ENCODE measurements around the gene TMEM88. TPM values are rescaled to one million over a fixed set of nuclear protein-coding genes. Genes with fewer than 3 reads are reported as not detected.
A peak's percentile ranks its signal among the peaks of the same experiment; 100 is the strongest.

Gene TMEM88
- total and polyA plus RNA-seq, 2 of the 13 experiments (the other 11 are each of a cell fraction or from before 2014, with no cell fraction given): 0.31 to 0.66 TPM

- TF ChIP-seq, protein P1, sequence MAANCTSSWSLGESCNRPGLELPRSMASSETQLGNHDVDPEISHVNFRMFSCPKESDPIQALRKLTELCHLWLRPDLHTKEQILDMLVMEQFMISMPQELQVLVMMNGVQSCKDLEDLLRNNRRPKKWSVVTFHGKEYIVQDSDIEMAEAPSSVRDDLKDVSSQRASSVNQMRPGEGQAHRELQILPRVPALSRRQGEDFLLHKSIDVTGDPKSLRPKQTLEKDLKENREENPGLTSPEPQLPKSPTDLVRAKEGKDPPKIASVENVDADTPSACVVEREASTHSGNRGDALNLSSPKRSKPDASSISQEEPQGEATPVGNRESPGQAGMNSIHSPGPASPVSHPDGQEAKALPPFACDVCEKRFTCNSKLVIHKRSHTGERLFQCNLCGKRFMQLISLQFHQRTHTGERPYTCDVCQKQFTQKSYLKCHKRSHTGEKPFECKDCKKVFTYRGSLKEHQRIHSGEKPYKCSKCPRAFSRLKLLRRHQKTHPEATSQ (CRISPR knock-in tag; IDR thresholded peaks at IDR 0.05; ENCODE audit: borderline replicate concordance): no peak; the same call in 1 of the 2 replicates
- TF ChIP-seq DMAP1 (CRISPR knock-in tag; IDR thresholded peaks at IDR 0.05): peak; percentile 93
- TF ChIP-seq ESRRA (CRISPR knock-in tag; IDR thresholded peaks at IDR 0.05; ENCODE audit: low read depth): peak; percentile 91
- TF ChIP-seq DNMT1 (CRISPR knock-in tag; IDR thresholded peaks at IDR 0.05): no peak
- no peak for TF ChIP-seq CC2D1A (CRISPR knock-in tag; IDR thresholded peaks at IDR 0.05)
- TF ChIP-seq FOXJ3 (CRISPR knock-in tag; IDR thresholded peaks at IDR 0.05; ENCODE audit: borderline replicate concordance): no peak; the same call in 1 of the 2 replicates
- no peak for TF ChIP-seq HNRNPH1 (optimal IDR thresholded peaks at IDR 0.05; ENCODE audit: low read depth, low read length)
- no peak; the same call in 1 of the 2 replicates for TF ChIP-seq PLSCR1 (CRISPR knock-in tag; IDR thresholded peaks at IDR 0.05; ENCODE audit: borderline replicate concordance)
- TF ChIP-seq, protein P2, sequence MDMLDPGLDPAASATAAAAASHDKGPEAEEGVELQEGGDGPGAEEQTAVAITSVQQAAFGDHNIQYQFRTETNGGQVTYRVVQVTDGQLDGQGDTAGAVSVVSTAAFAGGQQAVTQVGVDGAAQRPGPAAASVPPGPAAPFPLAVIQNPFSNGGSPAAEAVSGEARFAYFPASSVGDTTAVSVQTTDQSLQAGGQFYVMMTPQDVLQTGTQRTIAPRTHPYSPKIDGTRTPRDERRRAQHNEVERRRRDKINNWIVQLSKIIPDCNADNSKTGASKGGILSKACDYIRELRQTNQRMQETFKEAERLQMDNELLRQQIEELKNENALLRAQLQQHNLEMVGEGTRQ (IDR thresholded peaks at IDR 0.05; ENCODE audit: low read depth, low read length): peak; percentile 91
- TF ChIP-seq, protein P2 (CRISPR knock-in tag; IDR thresholded peaks at IDR 0.05; ENCODE audit: borderline replicate concordance): peak; percentile 90; the same call in 1 of the 2 replicates
- TF ChIP-seq AHR (CRISPR knock-in tag; IDR thresholded peaks at IDR 0.05): peak; percentile 77
- no peak for TF ChIP-seq ZNF264 (CRISPR knock-in tag; IDR thresholded peaks at IDR 0.05)
- TF ChIP-seq, protein P3, sequence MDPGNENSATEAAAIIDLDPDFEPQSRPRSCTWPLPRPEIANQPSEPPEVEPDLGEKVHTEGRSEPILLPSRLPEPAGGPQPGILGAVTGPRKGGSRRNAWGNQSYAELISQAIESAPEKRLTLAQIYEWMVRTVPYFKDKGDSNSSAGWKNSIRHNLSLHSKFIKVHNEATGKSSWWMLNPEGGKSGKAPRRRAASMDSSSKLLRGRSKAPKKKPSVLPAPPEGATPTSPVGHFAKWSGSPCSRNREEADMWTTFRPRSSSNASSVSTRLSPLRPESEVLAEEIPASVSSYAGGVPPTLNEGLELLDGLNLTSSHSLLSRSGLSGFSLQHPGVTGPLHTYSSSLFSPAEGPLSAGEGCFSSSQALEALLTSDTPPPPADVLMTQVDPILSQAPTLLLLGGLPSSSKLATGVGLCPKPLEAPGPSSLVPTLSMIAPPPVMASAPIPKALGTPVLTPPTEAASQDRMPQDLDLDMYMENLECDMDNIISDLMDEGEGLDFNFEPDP (CRISPR knock-in tag; conservative IDR thresholded peaks at IDR 0.05): no peak
- peak; percentile 34; the same call in 1 of the 2 replicates for TF ChIP-seq ZBTB3 (CRISPR knock-in tag; IDR thresholded peaks at IDR 0.05; ENCODE audit: borderline replicate concordance, low read depth)
- peak; percentile 82; the same call in 1 of the 2 replicates for TF ChIP-seq ZNF747 (CRISPR knock-in tag; IDR thresholded peaks at IDR 0.05; ENCODE audit: borderline replicate concordance)
- peak; percentile 80; the same call in 1 of the 2 replicates for TF ChIP-seq ZNF614 (CRISPR knock-in tag; IDR thresholded peaks at IDR 0.05; ENCODE audit: borderline replicate concordance)
- no peak for TF ChIP-seq PLRG1 (conservative IDR thresholded peaks at IDR 0.05)
- TF ChIP-seq CREM (IDR thresholded peaks at IDR 0.05): peak; percentile 92
- no peak for TF ChIP-seq CREM (CRISPR knock-in tag; IDR thresholded peaks at IDR 0.05)
- 0 out of 2 replicates have a peak, but pooled peaks have one; percentile 15 for TF ChIP-seq EEA1 (CRISPR knock-in tag; IDR thresholded peaks at IDR 0.05; ENCODE audit: borderline replicate concordance)
- TF ChIP-seq TRIM24 (CRISPR knock-in tag; IDR thresholded peaks at IDR 0.05): no peak
- TF ChIP-seq ETV5 (CRISPR knock-in tag; IDR thresholded peaks at IDR 0.05; ENCODE audit: borderline replicate concordance): peak; percentile 81
- peak; percentile 11; the same call in 1 of the 2 replicates for TF ChIP-seq ZFP90 (CRISPR knock-in tag; IDR thresholded peaks at IDR 0.05; ENCODE audit: borderline replicate concordance)
- peak; percentile 51 for TF ChIP-seq KMT2A (CRISPR knock-in tag; IDR thresholded peaks at IDR 0.05)
- TF ChIP-seq RFX5 (IDR thresholded peaks at IDR 0.05; ENCODE audit: low read depth, low read length): peak; percentile 78
These were observed 18.1 kb upstream of the TMEM88 start (continued) for GRCh38 chr17:7836596-7837407.

All from HepG2 (cell line).